ENCODE data around the gene RIPPLY3.

RIPPLY3 gene

GRCh38 chr21:36981049-36981391 is 25.5 kb upstream of the RIPPLY3 start:
- Histone ChIP-seq H3K79me2 (ENCODE audit: insufficient read depth, low read depth) (no peaks in the 10 kb centered on the region), H3K36me3 (ENCODE audit: insufficient read depth) (no peaks in the 10 kb centered on the region), H3K4me2 (no peak overlapping the region), H3K4me3 (IDR thresholded peaks at IDR 0.05; ENCODE audit: insufficient read depth, low read depth, low read length) (no peak overlapping the region), H3K27ac (no peak overlapping the region), H3K4me1 (ENCODE audit: low read depth, poor library complexity, severe bottlenecking) (peaks cover 3% of the 10 kb centered on the region), H3K9ac (no peak overlapping the region), H3K27me3 (ENCODE audit: insufficient read depth, low read depth) (no peaks in the 10 kb centered on the region), H4K20me1 (ENCODE audit: insufficient read depth) (no peaks in the 10 kb centered on the region), H2AFZ (ENCODE audit: low read depth) (no peak overlapping the region)
- no peak for TF ChIP-seq CTCF (conservative IDR thresholded peaks at IDR 0.05; ENCODE audit: low read depth, low read length)

- H2AFZ ChIP-seq (ENCODE audit: low read depth): no peak overlapping the region
- no peaks in the 10 kb centered on the region for H3K27me3 ChIP-seq (ENCODE audit: insufficient read depth, low read depth)
- H3K4me1 ChIP-seq (ENCODE audit: low read depth, poor library complexity, severe bottlenecking): no peaks in the 10 kb centered on the region
- no peak for TF ChIP-seq CTCF (conservative IDR thresholded peaks at IDR 0.05; ENCODE audit: low read depth, low read length)
- no peak overlapping the region for H3K9ac ChIP-seq
- no peak overlapping the region for H3K4me2 ChIP-seq
- no peak overlapping the region for H3K4me3 ChIP-seq (IDR thresholded peaks at IDR 0.05; ENCODE audit: insufficient read depth, low read depth, low read length)
- H4K20me1 ChIP-seq (ENCODE audit: insufficient read depth): no peaks in the 10 kb centered on the region
- no peaks in the 10 kb centered on the region for H3K79me2 ChIP-seq (ENCODE audit: insufficient read depth, low read depth)
- H3K27ac ChIP-seq: no peak overlapping the region
- H3K36me3 ChIP-seq (ENCODE audit: insufficient read depth): no peaks in the 10 kb centered on the region
Observed at GRCh38 chr21:36981977-36982700, 24.4 kb upstream of the RIPPLY3 start.

GRCh38 chr21:36985751-36986594 is 20.5 kb upstream of the RIPPLY3 start:
- Histone ChIP-seq H2AFZ (ENCODE audit: low read depth) (no peak overlapping the region), H3K27me3 (ENCODE audit: insufficient read depth, low read depth) (no peaks in the 10 kb centered on the region), H4K20me1 (ENCODE audit: insufficient read depth) (no peaks in the 10 kb centered on the region), H3K4me3 (IDR thresholded peaks at IDR 0.05; ENCODE audit: insufficient read depth, low read depth, low read length) (no peak overlapping the region), H3K79me2 (ENCODE audit: insufficient read depth, low read depth) (no peaks in the 10 kb centered on the region), H3K4me2 (no peak overlapping the region), H3K9ac (no peak overlapping the region), H3K27ac (no peak overlapping the region), H3K4me1 (ENCODE audit: low read depth, poor library complexity, severe bottlenecking) (peaks cover 3% of the 10 kb centered on the region), H3K36me3 (ENCODE audit: insufficient read depth) (no peaks in the 10 kb centered on the region)
- no peak for TF ChIP-seq CTCF (conservative IDR thresholded peaks at IDR 0.05; ENCODE audit: low read depth, low read length)

GRCh38 chr21:36987845-36988244 is 18.7 kb upstream of the RIPPLY3 start:
- Histone ChIP-seq H3K4me2 (no peak overlapping the region), H3K4me3 (IDR thresholded peaks at IDR 0.05; ENCODE audit: insufficient read depth, low read depth, low read length) (no peak overlapping the region), H4K20me1 (ENCODE audit: insufficient read depth) (no peaks in the 10 kb centered on the region), H3K27me3 (ENCODE audit: insufficient read depth, low read depth) (no peaks in the 10 kb centered on the region), H3K79me2 (ENCODE audit: insufficient read depth, low read depth) (no peaks in the 10 kb centered on the region), H3K27ac (no peak overlapping the region), H3K4me1 (ENCODE audit: low read depth, poor library complexity, severe bottlenecking) (peaks cover 3% of the 10 kb centered on the region), H3K36me3 (ENCODE audit: insufficient read depth) (no peaks in the 10 kb centered on the region), H3K9ac (no peak overlapping the region), H2AFZ (ENCODE audit: low read depth) (no peak overlapping the region)
- TF ChIP-seq CTCF (conservative IDR thresholded peaks at IDR 0.05; ENCODE audit: low read depth, low read length): no peak

All from KMS-11 (cell line).